Endothelial cell of umbilical vein (primary cell): Measurements from ENCODE around the gene PCDHGA1. TPM values are rescaled to one million over a fixed set of nuclear protein-coding genes. Genes with fewer than 3 reads are reported as not detected.

Experiments
- BruUV-seq: library from RNA; stranded (reverse); fragments of 400-500 nt; replicated peaks from 2 replicates; lab custom pipeline; 2021; lab: Mats Ljungman, UMichigan
- CTCF ChIA-PET: fragments of 300-600, 350-600 bp; sonication (Branson Sonifier 250); formaldehyde crosslinking; loops from one replicate; lab custom pipeline; 2021; ENCODE audit warnings: antibody characterized with exemption, inconsistent platforms; lab: Charles Lee
- POLR2A ChIA-PET: fragments of 300-600, 350-600 bp; sonication (Branson Sonifier 250); formaldehyde crosslinking; loops from one replicate; lab custom pipeline; 2021; ENCODE audit warnings: antibody characterized with exemption, inconsistent platforms; lab: Charles Lee
- DNase-seq: peaks from one replicate; pipeline ENCODE4 v3.0.0-alpha.2; 2011; ENCODE audit warnings: low read depth, low spot score
- FAIRE-seq: peaks from 2 replicates; lab custom pipeline; 2011; peaks lifted over from hg19 to GRCh38; lab: Jason Lieb, UNC
- H2AFZ ChIP-seq: 2 replicates; pipeline ENCODE4 v1.6.0; 2012; ENCODE audit warnings: low read depth, low read length, control low read depth, inconsistent platforms
- H3K27ac ChIP-seq: 2 replicates; pipeline ENCODE4 v1.5.1; 2011; ENCODE audit warnings: low read depth, mild to moderate bottlenecking, control low read depth, low read length, moderate library complexity; ENCODE audit not compliant: insufficient read depth
- H3K27me3 ChIP-seq, 2 experiments: 2 replicates each; pipeline versions ENCODE4 v1.6.0 to v1.6.1; 2011; ENCODE audit warnings: low read length in 2 of 2, mixed read lengths in 1 of 2; ENCODE audit not compliant: control insufficient read depth in 2 of 2, insufficient read depth in 2 of 2
- H3K36me3 ChIP-seq, 2 experiments: 2 replicates in 1 of 2; 3 replicates in 1 of 2; pipeline ENCODE4 v1.5.1; 2011; ENCODE audit warnings: low read length in 2 of 2, mild to moderate bottlenecking in 1 of 2, moderate library complexity in 1 of 2; ENCODE audit not compliant: control insufficient read depth in 2 of 2, insufficient read depth in 2 of 2; ENCODE audit errors: extremely low read depth in 1 of 2
- H3K4me1 ChIP-seq: 3 replicates; pipeline ENCODE4 v1.5.1; 2011; ENCODE audit warnings: mild to moderate bottlenecking, low read length; ENCODE audit not compliant: control insufficient read depth, insufficient read depth; ENCODE audit errors: extremely low read depth
- H3K4me2 ChIP-seq: 2 replicates; pipeline ENCODE4 v1.6.1; 2011; ENCODE audit warnings: low read length, control low read depth, mixed read lengths; ENCODE audit not compliant: insufficient read depth
- H3K4me3 ChIP-seq, 3 experiments: fragments of 200-600 bp in 1 of 3; sonication (generic), shearing (Covaris generic) in 1 of 3; replicated peaks in 1 of 3; 2 replicates each; pipeline ENCODE4 v1.5.1; 2011 to 2016; ENCODE audit warnings: control low read depth in 3 of 3, low read length in 3 of 3, mild to moderate bottlenecking in 2 of 3, inconsistent platforms in 1 of 3, low read depth in 1 of 3, moderate library complexity in 1 of 3; ENCODE audit not compliant: insufficient read depth in 1 of 3
- H3K79me2 ChIP-seq: 2 replicates; pipeline ENCODE4 v1.6.0; 2012; ENCODE audit warnings: low read length, inconsistent platforms; ENCODE audit not compliant: control insufficient read depth, insufficient read depth
- H3K9ac ChIP-seq: replicated peaks from 2 replicates; pipeline ENCODE3; 2011; ENCODE audit warnings: low read length, control low read depth; ENCODE audit not compliant: insufficient read depth; ENCODE audit errors: extremely low read depth
- H3K9me1 ChIP-seq: replicated peaks from 3 replicates; pipeline ENCODE4 v1.6.0; 2011; ENCODE audit warnings: mild to moderate bottlenecking, low read length; ENCODE audit not compliant: control insufficient read depth, insufficient read depth; ENCODE audit errors: extremely low read depth
- H3K9me3 ChIP-seq: replicated peaks from 2 replicates; pipeline ENCODE4 v1.5.1; 2012; ENCODE audit warnings: low read length, inconsistent platforms; ENCODE audit not compliant: control insufficient read depth, insufficient read depth
- H4K20me1 ChIP-seq: replicated peaks from 2 replicates; pipeline ENCODE3; 2011; ENCODE audit warnings: mild to moderate bottlenecking, low read length; ENCODE audit not compliant: control insufficient read depth, insufficient read depth; ENCODE audit errors: extremely low read depth
- CTCF ChIP-seq, 2 donors: IDR thresholded peaks; 1 replicate in 1 of 2; 2 replicates in 1 of 2; pipeline ENCODE4 v1.5.1; 2011; ENCODE audit warnings: low read length in 2 of 2, mild to moderate bottlenecking in 2 of 2, moderate library complexity in 2 of 2, control low read depth in 1 of 2, inconsistent platforms in 1 of 2, low read depth in 1 of 2; ENCODE audit not compliant: insufficient read depth in 1 of 2; ENCODE audit errors: extremely low read depth in 1 of 2
- EZH2 ChIP-seq: IDR thresholded peaks from 2 replicates; pipeline ENCODE4 v1.6.1; 2012; ENCODE audit warnings: borderline replicate concordance, low read depth, mild to moderate bottlenecking, moderate library complexity, low read length, inconsistent platforms; ENCODE audit not compliant: severe bottlenecking
- FOS ChIP-seq: IDR thresholded peaks from 2 replicates; pipeline ENCODE4 v1.6.1; 2011; ENCODE audit warnings: mild to moderate bottlenecking, low read length, moderate library complexity, borderline replicate concordance; ENCODE audit not compliant: insufficient read depth
- GATA2 ChIP-seq: IDR thresholded peaks from 2 replicates; pipeline ENCODE4 v1.7.0; 2011; ENCODE audit warnings: low read depth, mild to moderate bottlenecking, moderate library complexity, mixed read lengths, low read length; ENCODE audit not compliant: insufficient read length, insufficient read depth
- JUN ChIP-seq: IDR thresholded peaks from 2 replicates; pipeline ENCODE4 v1.6.1; 2011; ENCODE audit warnings: borderline replicate concordance, low read depth; ENCODE audit not compliant: insufficient read length, insufficient read depth
- MAX ChIP-seq: IDR thresholded peaks from 2 replicates; pipeline ENCODE4 v1.6.1; 2011; ENCODE audit not compliant: insufficient read depth, insufficient read length
- MYC ChIP-seq: IDR thresholded peaks from one replicate; pipeline ENCODE4 v1.6.1; 2011; ENCODE audit warnings: mild to moderate bottlenecking, low read depth, low read length
- POLR2A ChIP-seq: IDR thresholded peaks from 2 replicates; pipeline ENCODE4 v1.6.1; 2012; ENCODE audit warnings: low read depth, mild to moderate bottlenecking, control low read depth, low read length
- POLR2AphosphoS5 ChIP-seq: IDR thresholded peaks from 2 replicates; pipeline ENCODE4 v1.6.1; 2012; ENCODE audit warnings: low read depth, mild to moderate bottlenecking, control low read depth, low read length, moderate library complexity; ENCODE audit not compliant: insufficient read depth
- dilution Hi-C: fragments of 300-500 bp; cut with MboI; formaldehyde crosslinking; loops from one replicate; pipeline ENCODE4 v1.15.0; 2019; ENCODE audit warnings: low sequenced_read_pairs; ENCODE audit not compliant: extremely low pct_ligation_motif_present
- intact Hi-C: fragments of 100-400 bp; cut with micrococcal nuclease; formaldehyde crosslinking; loops from one replicate; pipeline ENCODE4 v1.10.0; 2022
- polyA plus RNA-seq, 4 experiments: library from polyadenylated mRNA; depleted of rRNA in 3 of 4; stranded (reverse) in 3 of 4; unstranded in 1 of 4; fragments of >200 nt; gene quantifications; 2 replicates each; pipeline versions ENCODE4 v1.2.1 to v1.2.3, GENCODE V29; 2011 to 2012; ENCODE audit warnings: missing spikeins in 1 of 4
- total RNA-seq: library from RNA; stranded (reverse); gene quantifications from 2 replicates; pipeline ENCODE4 v1.2.3, GENCODE V29; 2021

Gene PCDHGA1
- total and polyA plus RNA-seq, 2 donors (not counting 3 experiments of a cell fraction or from before 2014, with no cell fraction given) = 0.22 to 0.44 TPM

- no peaks in the 10 kb centered on the region for H3K9me3 ChIP-seq
- intact Hi-C loops = no loop called here
- no TSS peak for BruUV-seq
- H3K4me3 ChIP-seq = no peak overlapping the region
- no peak for DNase-seq
- ChIA-PET POLR2A (no interaction called here), CTCF (interaction anchor here (1.3 to 6.0 kb wide), 4 partner anchors 7 to 96 kb away, joined by 4 to 70 read pairs (median 8); partner anchors contain the start of gene PCDHGA11)
- dilution Hi-C loops = no loop called here
- no peaks in the 10 kb centered on the region for H3K9me1 ChIP-seq
- FAIRE-seq = no peak
- no peak overlapping the region for H2AFZ ChIP-seq
- TF ChIP-seq MAX (no peak), MYC (no peak), FOS (no peak), GATA2 (no peak), EZH2 (no peak), CTCF (IDR thresholded peaks at IDR 0.05; ENCODE audit: extremely low read depth in 1 of 2, insufficient read depth in 1 of 2, low read depth in 1 of 2, low read length in 2 of 2) (no peak), JUN (no peak), POLR2A (no peak), POLR2AphosphoS5 (no peak)
- H3K4me1 ChIP-seq = peaks cover 35% of the 10 kb centered on the region
- H3K4me2 ChIP-seq = no peak overlapping the region
- no peaks in the 10 kb centered on the region for H3K27me3 ChIP-seq
- H3K79me2 ChIP-seq = no peaks in the 10 kb centered on the region
- H3K9ac ChIP-seq = no peak overlapping the region
- peaks cover 2 to 10% of the 10 kb centered on the region in 2 experiments for H3K36me3 ChIP-seq
- no peaks in the 10 kb centered on the region for H4K20me1 ChIP-seq
- no peak overlapping the region for H3K27ac ChIP-seq
Measured at GRCh38 chr5:141517312-141517711, 187.0 kb downstream of the PCDHGA1 start.
